PC-9 (cell line): ENCODE data around the gene BMAL1. TPM values are rescaled to one million over a fixed set of nuclear protein-coding genes. Genes with fewer than 3 reads are reported as not detected.

Experiments
- BruUV-seq: library from RNA; stranded (reverse); fragments of 400-500 nt; replicated peaks from 2 replicates; lab custom pipeline; 2021; lab: Mats Ljungman, UMichigan
- CTCF ChIA-PET: fragments of 300-600 bp; sonication (Branson Sonifier 250); formaldehyde crosslinking; loops from one replicate; lab custom pipeline; 2022; ENCODE audit warnings: antibody characterized with exemption; lab: Charles Lee
- POLR2A ChIA-PET: fragments of 300-600 bp; sonication (Branson Sonifier 250); formaldehyde crosslinking; loops from one replicate; lab custom pipeline; 2022; ENCODE audit warnings: antibody characterized with exemption; ENCODE audit not compliant: unreplicated experiment; lab: Charles Lee
- DNase-seq, 2 experiments: peaks; one replicate each; pipeline versions ENCODE4 v3.0.0 to v3.0.0-alpha.2; 2015 to 2022; ENCODE audit warnings: mixed read lengths in 1 of 2
- H2AFZ ChIP-seq: fragments of 200-600 bp; sonication (generic); 2 replicates; pipeline ENCODE4 v1.8.1; 2017; ENCODE audit warnings: antibody characterized with exemption
- H3F3A ChIP-seq: fragments of 200-600 bp; sonication (generic); 2 replicates; pipeline ENCODE4 v1.8.1; 2017; ENCODE audit warnings: antibody characterized with exemption, mild to moderate bottlenecking, low read depth; ENCODE audit not compliant: insufficient read depth
- H3K27ac ChIP-seq: fragments of 200-600 bp; sonication (generic); 2 replicates; pipeline ENCODE4 v1.6.1; 2016; ENCODE audit warnings: mixed run types
- H3K27me3 ChIP-seq: fragments of 200-600 bp; sonication (generic); 2 replicates; pipeline ENCODE4 v1.6.1; 2016; ENCODE audit warnings: low read depth, mixed run types; ENCODE audit not compliant: insufficient read depth
- H3K36me3 ChIP-seq: fragments of 200-600 bp; sonication (generic); 2 replicates; pipeline ENCODE4 v1.6.1; 2016; ENCODE audit warnings: low read depth, mixed run types
- H3K4me1 ChIP-seq: fragments of 200-600 bp; sonication (generic); replicated peaks from 2 replicates; pipeline ENCODE4 v1.6.1; 2016; ENCODE audit warnings: mixed run types; ENCODE audit not compliant: insufficient read depth
- H3K4me2 ChIP-seq: fragments of 200-600 bp; sonication (generic); 2 replicates; pipeline ENCODE4 v1.6.1; 2017; ENCODE audit warnings: mixed run types
- H3K4me3 ChIP-seq: fragments of 200-600 bp; sonication (generic); 2 replicates; pipeline ENCODE4 v1.6.1; 2016; ENCODE audit warnings: mixed run types
- H3K79me2 ChIP-seq: fragments of 200-600 bp; sonication (generic); 2 replicates; pipeline ENCODE4 v1.6.1; 2017; ENCODE audit warnings: low read depth, mixed run types
- H3K9me2 ChIP-seq: fragments of 200-600 bp; sonication (generic); 2 replicates; pipeline ENCODE4 v1.8.1; 2017; ENCODE audit warnings: mild to moderate bottlenecking; ENCODE audit not compliant: insufficient read depth
- H3K9me3 ChIP-seq: fragments of 200-600 bp; sonication (generic); 2 replicates; pipeline ENCODE4 v1.8.1; 2016; ENCODE audit warnings: low read depth; ENCODE audit not compliant: insufficient read depth
- H4K20me1 ChIP-seq: fragments of 200-600 bp; sonication (generic); 2 replicates; pipeline ENCODE4 v1.8.1; 2017; ENCODE audit not compliant: insufficient read depth
- EZH2 ChIP-seq: fragments of 200-600 bp; sonication (generic); IDR thresholded peaks from 2 replicates; pipeline ENCODE4 v1.8.0; 2017; ENCODE audit warnings: antibody characterized with exemption, low read depth
- intact Hi-C: fragments of 100-400 bp; cut with micrococcal nuclease; formaldehyde crosslinking; loops from one replicate; pipeline ENCODE4 v1.10.0; 2022; ENCODE audit not compliant: unreplicated experiment
- total RNA-seq: library from RNA; stranded (reverse); gene quantifications from 2 replicates; pipeline ENCODE4 v1.2.3, GENCODE V29; 2021
- TF ChIP-seq, protein P1 (sequence below): fragments of 200-600 bp; sonication (generic); conservative IDR thresholded peaks from 2 replicates; pipeline ENCODE4 v1.6.1; 2017; ENCODE audit warnings: mixed run types, antibody characterized with exemption, mild to moderate bottlenecking, moderate library complexity

The BMAL1 gene
- total RNA-seq, 1 experiment from 2014 or later: 15.0 TPM

- no TSS peak for BruUV-seq
- intact Hi-C loops: no loop called here
- ChIA-PET POLR2A (no interaction called here), CTCF (no interaction called here)
- Histone ChIP-seq H3K27ac (no peak overlapping the region), H3K4me3 (no peak overlapping the region), H3K36me3 (no peaks in the 10 kb centered on the region), H3K9me3 (no peaks in the 10 kb centered on the region), H3F3A (no peaks in the 10 kb centered on the region), H3K4me1 (no peaks in the 10 kb centered on the region), H3K27me3 (no peaks in the 10 kb centered on the region), H3K4me2 (no peak overlapping the region), H2AFZ (no peak overlapping the region), H4K20me1 (no peaks in the 10 kb centered on the region), H3K9me2 (no peaks in the 10 kb centered on the region), H3K79me2 (no peaks in the 10 kb centered on the region)
- no peak for TF ChIP-seq EZH2
- TF ChIP-seq, protein P1, sequence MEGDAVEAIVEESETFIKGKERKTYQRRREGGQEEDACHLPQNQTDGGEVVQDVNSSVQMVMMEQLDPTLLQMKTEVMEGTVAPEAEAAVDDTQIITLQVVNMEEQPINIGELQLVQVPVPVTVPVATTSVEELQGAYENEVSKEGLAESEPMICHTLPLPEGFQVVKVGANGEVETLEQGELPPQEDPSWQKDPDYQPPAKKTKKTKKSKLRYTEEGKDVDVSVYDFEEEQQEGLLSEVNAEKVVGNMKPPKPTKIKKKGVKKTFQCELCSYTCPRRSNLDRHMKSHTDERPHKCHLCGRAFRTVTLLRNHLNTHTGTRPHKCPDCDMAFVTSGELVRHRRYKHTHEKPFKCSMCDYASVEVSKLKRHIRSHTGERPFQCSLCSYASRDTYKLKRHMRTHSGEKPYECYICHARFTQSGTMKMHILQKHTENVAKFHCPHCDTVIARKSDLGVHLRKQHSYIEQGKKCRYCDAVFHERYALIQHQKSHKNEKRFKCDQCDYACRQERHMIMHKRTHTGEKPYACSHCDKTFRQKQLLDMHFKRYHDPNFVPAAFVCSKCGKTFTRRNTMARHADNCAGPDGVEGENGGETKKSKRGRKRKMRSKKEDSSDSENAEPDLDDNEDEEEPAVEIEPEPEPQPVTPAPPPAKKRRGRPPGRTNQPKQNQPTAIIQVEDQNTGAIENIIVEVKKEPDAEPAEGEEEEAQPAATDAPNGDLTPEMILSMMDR: no peak
- DNase-seq: no peak
Observed at GRCh38 chr11:13302420-13302958, 24.9 kb downstream of the BMAL1 start.

GRCh38 chr11:13303668-13304649 lies 26.4 kb downstream of the BMAL1 start:
- DNase-seq: no peak
- H3K79me2 ChIP-seq: no peaks in the 10 kb centered on the region
- no peak overlapping the region for H3K27ac ChIP-seq
- intact Hi-C loops: no loop called here
- CTCF ChIA-PET: no interaction called here
- no peak overlapping the region for H3K4me3 ChIP-seq
- no peaks in the 10 kb centered on the region for H3K9me3 ChIP-seq
- no peaks in the 10 kb centered on the region for H3K4me1 ChIP-seq
- H3K27me3 ChIP-seq: no peaks in the 10 kb centered on the region
- H3K4me2 ChIP-seq: no peak overlapping the region
- POLR2A ChIA-PET: no interaction called here
- no peak overlapping the region for H2AFZ ChIP-seq
- no TSS peak for BruUV-seq
- no peaks in the 10 kb centered on the region for H3F3A ChIP-seq
- no peaks in the 10 kb centered on the region for H3K9me2 ChIP-seq
- no peaks in the 10 kb centered on the region for H4K20me1 ChIP-seq
- H3K36me3 ChIP-seq: no peaks in the 10 kb centered on the region
- TF ChIP-seq EZH2: no peak
- TF ChIP-seq, protein P1: no peak

- no peaks in the 10 kb centered on the region for H3K27me3 ChIP-seq
- no peaks in the 10 kb centered on the region for H3K79me2 ChIP-seq
- H3K9me3 ChIP-seq: no peaks in the 10 kb centered on the region
- H3K9me2 ChIP-seq: no peaks in the 10 kb centered on the region
- intact Hi-C loops: no loop called here
- BruUV-seq: no TSS peak
- no peak for DNase-seq
- POLR2A ChIA-PET: no interaction called here
- CTCF ChIA-PET: no interaction called here
- H2AFZ ChIP-seq: no peak overlapping the region
- no peak overlapping the region for H3K4me2 ChIP-seq
- TF ChIP-seq EZH2: no peak
- TF ChIP-seq, protein P1: no peak
- no peaks in the 10 kb centered on the region for H3F3A ChIP-seq
- H3K36me3 ChIP-seq: no peaks in the 10 kb centered on the region
- H3K4me1 ChIP-seq: no peaks in the 10 kb centered on the region
- H3K27ac ChIP-seq: no peak overlapping the region
- no peaks in the 10 kb centered on the region for H4K20me1 ChIP-seq
- no peak overlapping the region for H3K4me3 ChIP-seq
Observed at GRCh38 chr11:13304655-13305335, 27.2 kb downstream of the BMAL1 start.
